ENCODE measurements around the gene FOXP1.

Gene FOXP1

GRCh38 chr3:71395927-71396695 lies 187.4 kb downstream of the FOXP1 start:
- H3K4me1 Mint-ChIP-seq = peaks cover 36% of the 10 kb centered on the region
- H3K36me3 Mint-ChIP-seq (ENCODE audit: low read depth) = no peaks in the 10 kb centered on the region
- H3K4me3 Mint-ChIP-seq = no peak overlapping the region
- H3K27me3 Mint-ChIP-seq (ENCODE audit: low read depth) = peaks cover 5% of the 10 kb centered on the region
- no peak overlapping the region for H3K27ac Mint-ChIP-seq
- no peaks in the 10 kb centered on the region for H3K9me3 Mint-ChIP-seq
- no peak for TF ChIP-seq CTCF (IDR thresholded peaks at IDR 0.05; ENCODE audit: unreplicated experiment in 3 of 3)

- H3K4me1 Mint-ChIP-seq = peaks cover 37% of the 10 kb centered on the region
- no peak overlapping the region for H3K4me3 Mint-ChIP-seq
- TF ChIP-seq CTCF (IDR thresholded peaks at IDR 0.05; ENCODE audit: unreplicated experiment in 3 of 3) = no peak
Observed at GRCh38 chr3:71395470-71395869, 188.1 kb downstream of the FOXP1 start.

GRCh38 chr3:71393745-71394144 lies 189.8 kb downstream of the FOXP1 start:
- Mint-ChIP-seq H3K4me3 (no peak overlapping the region), H3K27me3 (ENCODE audit: low read depth) (no peaks in the 10 kb centered on the region), H3K36me3 (ENCODE audit: low read depth) (no peaks in the 10 kb centered on the region), H3K9me3 (no peaks in the 10 kb centered on the region), H3K27ac (no peak overlapping the region), H3K4me1 (peaks cover 45% of the 10 kb centered on the region)
- TF ChIP-seq CTCF (IDR thresholded peaks at IDR 0.05; ENCODE audit: unreplicated experiment in 3 of 3) = no peak

More at GRCh38 chr3:71395470-71395869, 188.1 kb downstream of the FOXP1 start:
- Mint-ChIP-seq H3K9me3 (no peaks in the 10 kb centered on the region), H3K27ac (no peak overlapping the region), H3K36me3 (ENCODE audit: low read depth) (no peaks in the 10 kb centered on the region), H3K27me3 (ENCODE audit: low read depth) (no peaks in the 10 kb centered on the region)

- H3K27me3 Mint-ChIP-seq (ENCODE audit: low read depth) = no peaks in the 10 kb centered on the region
- peaks cover 45% of the 10 kb centered on the region for H3K4me1 Mint-ChIP-seq
- no peak for TF ChIP-seq CTCF (IDR thresholded peaks at IDR 0.05; ENCODE audit: unreplicated experiment in 3 of 3)
- H3K27ac Mint-ChIP-seq = no peak overlapping the region
- H3K9me3 Mint-ChIP-seq = no peaks in the 10 kb centered on the region
- no peaks in the 10 kb centered on the region for H3K36me3 Mint-ChIP-seq (ENCODE audit: low read depth)
- no peak overlapping the region for H3K4me3 Mint-ChIP-seq
Observed at GRCh38 chr3:71393093-71393492, 190.4 kb downstream of the FOXP1 start.

GRCh38 chr3:71392251-71392650 lies 191.3 kb downstream of the FOXP1 start:
- H3K4me1 Mint-ChIP-seq = peaks cover 39% of the 10 kb centered on the region
- no peak for TF ChIP-seq CTCF (IDR thresholded peaks at IDR 0.05; ENCODE audit: unreplicated experiment in 3 of 3)
- no peaks in the 10 kb centered on the region for H3K27me3 Mint-ChIP-seq (ENCODE audit: low read depth)
- no peaks in the 10 kb centered on the region for H3K36me3 Mint-ChIP-seq (ENCODE audit: low read depth)
- no peak overlapping the region for H3K4me3 Mint-ChIP-seq
- H3K27ac Mint-ChIP-seq = no peak overlapping the region
- peaks cover 2% of the 10 kb centered on the region for H3K9me3 Mint-ChIP-seq

- H3K27ac Mint-ChIP-seq = peak overlapping the region; percentile 90 to 96 (median 93)
Observed at GRCh38 chr3:71391361-71391760, 192.2 kb downstream of the FOXP1 start.

More at GRCh38 chr3:71391361-71391760, 192.2 kb downstream of the FOXP1 start:
- Mint-ChIP-seq H3K36me3 (ENCODE audit: low read depth) (no peaks in the 10 kb centered on the region), H3K9me3 (peaks cover 2% of the 10 kb centered on the region), H3K4me3 (peak overlapping the region in 1 of 3 experiments; percentile 31), H3K4me1 (peaks cover 37% of the 10 kb centered on the region), H3K27me3 (ENCODE audit: low read depth) (no peaks in the 10 kb centered on the region)
- no peak for TF ChIP-seq CTCF (IDR thresholded peaks at IDR 0.05; ENCODE audit: unreplicated experiment in 3 of 3)
